ENCODE measurements around the gene ANO3.
"Not testable (repeated sequence)": the region's sequence is repeated elsewhere in the genome, so short reads cannot be mapped to it uniquely, and the experiment has no call there.

The ANO3 gene

GRCh38 chr11:26583550-26583949, 251.6 kb downstream of the ANO3 start:
- no peaks in the 10 kb centered on the region for H3K27me3 ChIP-seq (ENCODE audit: control insufficient read depth, low read length)
- no peaks in the 10 kb centered on the region for H3K36me3 ChIP-seq (ENCODE audit: control insufficient read depth, low read length)
- no peaks in the 10 kb centered on the region for H3K9me3 ChIP-seq (ENCODE audit: control insufficient read depth, insufficient read depth, low read length)
- H3K4me2 ChIP-seq (ENCODE audit: low read length) = no peak overlapping the region
- no peak overlapping the region for H3K27ac ChIP-seq (ENCODE audit: low read depth, low read length)
- H3F3A ChIP-seq (ENCODE audit: control insufficient read depth, insufficient read depth) = no peaks in the 10 kb centered on the region
- no peaks in the 10 kb centered on the region for H3K9me2 ChIP-seq (replicated peaks; ENCODE audit: control insufficient read depth, low read length)
- no peaks in the 10 kb centered on the region for H4K20me1 ChIP-seq (ENCODE audit: control insufficient read depth, insufficient read depth, low read depth, low read length)
- no peak overlapping the region for H3K4me3 ChIP-seq (ENCODE audit: low read length)
- H3K79me2 ChIP-seq (ENCODE audit: control insufficient read depth, low read length) = no peaks in the 10 kb centered on the region
- TF ChIP-seq EZH2phosphoT487 (IDR thresholded peaks at IDR 0.05; ENCODE audit: borderline replicate concordance, low read length) (no peak), CTCF (IDR thresholded peaks at IDR 0.05; ENCODE audit: low read depth, low read length, poor library complexity, severe bottlenecking) (no peak)
- H3K4me1 ChIP-seq (ENCODE audit: control insufficient read depth, low read length) = no peaks in the 10 kb centered on the region

GRCh38 chr11:26584818-26585217, 252.9 kb downstream of the ANO3 start:
- Histone ChIP-seq H3K4me3 (ENCODE audit: low read length) (no peak overlapping the region), H3K27ac (ENCODE audit: low read depth, low read length) (no peak overlapping the region), H3K4me1 (ENCODE audit: control insufficient read depth, low read length) (no peaks in the 10 kb centered on the region), H3K79me2 (ENCODE audit: control insufficient read depth, low read length) (no peaks in the 10 kb centered on the region), H3K27me3 (ENCODE audit: control insufficient read depth, low read length) (no peaks in the 10 kb centered on the region), H4K20me1 (ENCODE audit: control insufficient read depth, insufficient read depth, low read depth, low read length) (no peaks in the 10 kb centered on the region), H3K9me3 (ENCODE audit: control insufficient read depth, insufficient read depth, low read length) (no peaks in the 10 kb centered on the region), H3F3A (ENCODE audit: control insufficient read depth, insufficient read depth) (no peaks in the 10 kb centered on the region), H3K4me2 (ENCODE audit: low read length) (no peak overlapping the region), H3K9me2 (replicated peaks; ENCODE audit: control insufficient read depth, low read length) (no peaks in the 10 kb centered on the region), H3K36me3 (ENCODE audit: control insufficient read depth, low read length) (no peaks in the 10 kb centered on the region)
- no peak for TF ChIP-seq CTCF (IDR thresholded peaks at IDR 0.05; ENCODE audit: low read depth, low read length, poor library complexity, severe bottlenecking)
- TF ChIP-seq EZH2phosphoT487 (IDR thresholded peaks at IDR 0.05; ENCODE audit: borderline replicate concordance, low read length) = no peak

- Histone ChIP-seq H3K4me3 (ENCODE audit: low read length) (no peak overlapping the region), H3K4me2 (ENCODE audit: low read length) (no peak overlapping the region), H4K20me1 (ENCODE audit: control insufficient read depth, insufficient read depth, low read depth, low read length) (no peaks in the 10 kb centered on the region), H3K9me3 (ENCODE audit: control insufficient read depth, insufficient read depth, low read length) (no peaks in the 10 kb centered on the region), H3F3A (ENCODE audit: control insufficient read depth, insufficient read depth) (no peaks in the 10 kb centered on the region), H3K27ac (ENCODE audit: low read depth, low read length) (no peak overlapping the region), H3K27me3 (ENCODE audit: control insufficient read depth, low read length) (no peaks in the 10 kb centered on the region), H3K79me2 (ENCODE audit: control insufficient read depth, low read length) (no peaks in the 10 kb centered on the region), H3K9me2 (replicated peaks; ENCODE audit: control insufficient read depth, low read length) (no peaks in the 10 kb centered on the region), H3K4me1 (ENCODE audit: control insufficient read depth, low read length) (no peaks in the 10 kb centered on the region), H3K36me3 (ENCODE audit: control insufficient read depth, low read length) (no peaks in the 10 kb centered on the region)
- no peak for TF ChIP-seq EZH2phosphoT487 (IDR thresholded peaks at IDR 0.05; ENCODE audit: borderline replicate concordance, low read length)
- TF ChIP-seq CTCF (IDR thresholded peaks at IDR 0.05; ENCODE audit: low read depth, low read length, poor library complexity, severe bottlenecking) = no peak
Observed at GRCh38 chr11:26587073-26587472, 255.1 kb downstream of the ANO3 start.

GRCh38 chr11:26593691-26594090, 261.8 kb downstream of the ANO3 start:
- no peaks in the 10 kb centered on the region for H3K4me1 ChIP-seq (ENCODE audit: control insufficient read depth, low read length)
- H3K27ac ChIP-seq (ENCODE audit: low read depth, low read length) = no peak overlapping the region
- H3K9me2 ChIP-seq (replicated peaks; ENCODE audit: control insufficient read depth, low read length) = no peaks in the 10 kb centered on the region
- no peak overlapping the region for H3K4me2 ChIP-seq (ENCODE audit: low read length)
- TF ChIP-seq EZH2phosphoT487 (IDR thresholded peaks at IDR 0.05; ENCODE audit: borderline replicate concordance, low read length) = no peak
- TF ChIP-seq CTCF (IDR thresholded peaks at IDR 0.05; ENCODE audit: low read depth, low read length, poor library complexity, severe bottlenecking) = no peak
- no peaks in the 10 kb centered on the region for H3K9me3 ChIP-seq (ENCODE audit: control insufficient read depth, insufficient read depth, low read length)
- H3F3A ChIP-seq (ENCODE audit: control insufficient read depth, insufficient read depth) = no peaks in the 10 kb centered on the region
- no peaks in the 10 kb centered on the region for H4K20me1 ChIP-seq (ENCODE audit: control insufficient read depth, insufficient read depth, low read depth, low read length)
- no peak overlapping the region for H3K4me3 ChIP-seq (ENCODE audit: low read length)
- H3K27me3 ChIP-seq (ENCODE audit: control insufficient read depth, low read length) = no peaks in the 10 kb centered on the region
- H3K79me2 ChIP-seq (ENCODE audit: control insufficient read depth, low read length) = no peaks in the 10 kb centered on the region
- no peaks in the 10 kb centered on the region for H3K36me3 ChIP-seq (ENCODE audit: control insufficient read depth, low read length)

GRCh38 chr11:26595207-26595865, 263.4 kb downstream of the ANO3 start:
- H3K4me1 ChIP-seq (ENCODE audit: control insufficient read depth, low read length); H3K79me2 ChIP-seq (ENCODE audit: control insufficient read depth, low read length); H3K4me3 ChIP-seq (ENCODE audit: low read length); H3K4me2 ChIP-seq (ENCODE audit: low read length); H3F3A ChIP-seq (ENCODE audit: control insufficient read depth, insufficient read depth); H4K20me1 ChIP-seq (ENCODE audit: control insufficient read depth, insufficient read depth, low read depth, low read length); H3K9me3 ChIP-seq (ENCODE audit: control insufficient read depth, insufficient read depth, low read length); H3K27me3 ChIP-seq (ENCODE audit: control insufficient read depth, low read length); H3K9me2 ChIP-seq (replicated peaks; ENCODE audit: control insufficient read depth, low read length); H3K27ac ChIP-seq (ENCODE audit: low read depth, low read length); H3K36me3 ChIP-seq (ENCODE audit: control insufficient read depth, low read length): not testable (repeated sequence)
